ENCODE results near the gene SLC39A1.

- TF ChIP-seq, protein P1, sequence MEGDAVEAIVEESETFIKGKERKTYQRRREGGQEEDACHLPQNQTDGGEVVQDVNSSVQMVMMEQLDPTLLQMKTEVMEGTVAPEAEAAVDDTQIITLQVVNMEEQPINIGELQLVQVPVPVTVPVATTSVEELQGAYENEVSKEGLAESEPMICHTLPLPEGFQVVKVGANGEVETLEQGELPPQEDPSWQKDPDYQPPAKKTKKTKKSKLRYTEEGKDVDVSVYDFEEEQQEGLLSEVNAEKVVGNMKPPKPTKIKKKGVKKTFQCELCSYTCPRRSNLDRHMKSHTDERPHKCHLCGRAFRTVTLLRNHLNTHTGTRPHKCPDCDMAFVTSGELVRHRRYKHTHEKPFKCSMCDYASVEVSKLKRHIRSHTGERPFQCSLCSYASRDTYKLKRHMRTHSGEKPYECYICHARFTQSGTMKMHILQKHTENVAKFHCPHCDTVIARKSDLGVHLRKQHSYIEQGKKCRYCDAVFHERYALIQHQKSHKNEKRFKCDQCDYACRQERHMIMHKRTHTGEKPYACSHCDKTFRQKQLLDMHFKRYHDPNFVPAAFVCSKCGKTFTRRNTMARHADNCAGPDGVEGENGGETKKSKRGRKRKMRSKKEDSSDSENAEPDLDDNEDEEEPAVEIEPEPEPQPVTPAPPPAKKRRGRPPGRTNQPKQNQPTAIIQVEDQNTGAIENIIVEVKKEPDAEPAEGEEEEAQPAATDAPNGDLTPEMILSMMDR (IDR thresholded peaks at IDR 0.05), result no peak
- TF ChIP-seq POLR2A (IDR thresholded peaks at IDR 0.05), result no peak
These were observed 21.0 kb upstream of the SLC39A1 start for GRCh38 chr1:153984123-153984894.

All from tibial nerve (tissue), 3 donors.